Measurements from ENCODE around the gene DNAJC9.

DNA sequence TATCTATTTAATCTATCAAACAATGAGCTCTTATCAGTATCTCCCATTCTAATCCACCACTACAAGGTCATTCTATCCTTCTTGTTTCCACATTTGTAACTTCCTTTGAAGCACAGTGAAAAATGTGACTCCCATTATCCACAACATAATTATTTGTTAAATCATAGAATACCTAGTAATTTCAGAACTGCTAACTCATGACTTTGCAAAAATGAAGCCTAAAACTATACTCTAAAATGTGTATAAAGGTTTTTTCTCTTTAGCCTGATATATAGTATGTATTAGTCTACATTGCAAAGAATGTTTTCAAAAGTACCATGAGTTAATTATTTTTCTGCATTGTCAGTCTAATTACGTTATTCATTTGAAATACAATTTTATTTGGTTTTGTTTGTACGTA is 17.4 kb upstream of the DNAJC9 start:
- TF ChIP-seq, protein P1, sequence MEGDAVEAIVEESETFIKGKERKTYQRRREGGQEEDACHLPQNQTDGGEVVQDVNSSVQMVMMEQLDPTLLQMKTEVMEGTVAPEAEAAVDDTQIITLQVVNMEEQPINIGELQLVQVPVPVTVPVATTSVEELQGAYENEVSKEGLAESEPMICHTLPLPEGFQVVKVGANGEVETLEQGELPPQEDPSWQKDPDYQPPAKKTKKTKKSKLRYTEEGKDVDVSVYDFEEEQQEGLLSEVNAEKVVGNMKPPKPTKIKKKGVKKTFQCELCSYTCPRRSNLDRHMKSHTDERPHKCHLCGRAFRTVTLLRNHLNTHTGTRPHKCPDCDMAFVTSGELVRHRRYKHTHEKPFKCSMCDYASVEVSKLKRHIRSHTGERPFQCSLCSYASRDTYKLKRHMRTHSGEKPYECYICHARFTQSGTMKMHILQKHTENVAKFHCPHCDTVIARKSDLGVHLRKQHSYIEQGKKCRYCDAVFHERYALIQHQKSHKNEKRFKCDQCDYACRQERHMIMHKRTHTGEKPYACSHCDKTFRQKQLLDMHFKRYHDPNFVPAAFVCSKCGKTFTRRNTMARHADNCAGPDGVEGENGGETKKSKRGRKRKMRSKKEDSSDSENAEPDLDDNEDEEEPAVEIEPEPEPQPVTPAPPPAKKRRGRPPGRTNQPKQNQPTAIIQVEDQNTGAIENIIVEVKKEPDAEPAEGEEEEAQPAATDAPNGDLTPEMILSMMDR (IDR thresholded peaks at IDR 0.05; ENCODE audit: low read depth, low read length, poor library complexity, severe bottlenecking) = no peak
- TF ChIP-seq EZH2phosphoT487 (IDR thresholded peaks at IDR 0.05; ENCODE audit: borderline replicate concordance, low read length) = no peak

Data from DOHH2 (cell line).